PFSK-1 (cell line): ENCODE measurements around the gene LIPE.

Experiments
- FOXP2 ChIP-seq: optimal IDR thresholded peaks from 2 replicates; pipeline ENCODE3; 2011; ENCODE audit warnings: borderline replicate concordance, control low read depth, inconsistent platforms; ENCODE audit not compliant: insufficient read depth; ENCODE audit errors: extremely low read length, extremely low read depth
- POLR2AphosphoS5 ChIP-seq: IDR thresholded peaks from 2 replicates; pipeline ENCODE4 v1.6.1; 2012; ENCODE audit warnings: low read depth, mild to moderate bottlenecking, control low read depth, low read length, moderate library complexity
- REST ChIP-seq, 2 experiments: IDR thresholded peaks; 2 replicates each; pipeline versions ENCODE4 v1.6.1 to v1.8.0; 2011 to 2012; ENCODE audit warnings: low read depth in 2 of 2, low read length in 2 of 2, control low read depth in 1 of 2, inconsistent platforms in 1 of 2, mild to moderate bottlenecking in 1 of 2, moderate library complexity in 1 of 2; ENCODE audit not compliant: insufficient read depth in 1 of 2
- SIN3A ChIP-seq: IDR thresholded peaks from 2 replicates; pipeline ENCODE4 v1.6.1; 2012; ENCODE audit warnings: mild to moderate bottlenecking, low read length, moderate library complexity, borderline replicate concordance; ENCODE audit not compliant: insufficient read depth
- TAF1 ChIP-seq: IDR thresholded peaks from 2 replicates; pipeline ENCODE4 v1.6.1; 2012; ENCODE audit warnings: low read length, control low read depth, borderline replicate concordance; ENCODE audit not compliant: insufficient read depth

DNA sequence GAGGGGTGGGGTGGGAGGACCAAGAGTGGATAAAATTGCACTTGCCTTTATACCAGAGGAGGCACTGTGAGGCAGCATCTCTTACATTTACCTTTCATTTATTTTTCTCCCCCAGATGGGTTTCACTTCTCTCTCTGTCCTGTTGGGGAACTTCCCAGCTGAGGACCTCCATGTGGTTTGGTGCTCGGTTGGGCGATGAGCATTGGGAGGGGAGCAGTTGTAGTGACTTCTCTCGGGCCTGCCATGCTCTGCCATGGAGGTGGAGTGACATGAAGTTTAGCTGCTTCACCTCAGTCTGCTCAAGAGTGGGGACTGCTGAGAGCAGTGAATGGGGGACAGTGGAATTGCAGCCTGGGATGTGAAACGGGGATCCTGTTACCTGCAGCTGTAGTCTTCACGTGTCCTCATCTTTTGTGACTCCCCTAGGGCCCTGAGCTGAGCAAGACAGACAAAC is 38.7 kb upstream of the LIPE start:
- TF ChIP-seq REST (IDR thresholded peaks at IDR 0.05; ENCODE audit: insufficient read depth in 1 of 2, low read depth in 2 of 2, low read length in 2 of 2) (no peak), TAF1 (no peak), POLR2AphosphoS5 (no peak), SIN3A (no peak), FOXP2 (no peak)
